Activated CD4-positive, alpha-beta T cell treated with anti-CD3 and anti-CD28 coated beads, Interleukin-2, amount 10 ng/mL, durations not matched to agents 24 days and 14 days (primary cell): ENCODE results near the gene SERINC5. TPM values are rescaled to one million over a fixed set of nuclear protein-coding genes. Genes with fewer than 3 reads are reported as not detected.
"Not testable (repeated sequence)": the region's sequence is repeated elsewhere in the genome, so short reads cannot be mapped to it uniquely, and the experiment has no call there.

Experiments
- DNase-seq: peaks from one replicate; pipeline ENCODE4 v3.0.0; 2022
- H3K27ac Mint-ChIP-seq: one replicate; pipeline ENCODE4 v1.8.0; 2022; ENCODE audit warnings: mild to moderate bottlenecking, mixed read lengths
- H3K27me3 Mint-ChIP-seq: one replicate; pipeline ENCODE4 v1.8.0; 2022; ENCODE audit warnings: mixed read lengths
- H3K36me3 Mint-ChIP-seq: one replicate; pipeline ENCODE4 v1.8.0; 2022; ENCODE audit warnings: low read depth, mild to moderate bottlenecking, mixed read lengths
- H3K4me1 Mint-ChIP-seq: one replicate; pipeline ENCODE4 v1.8.0; 2021; ENCODE audit warnings: mixed read lengths
- H3K4me3 Mint-ChIP-seq: one replicate; pipeline ENCODE4 v1.8.0; 2022; ENCODE audit warnings: mild to moderate bottlenecking, moderate library complexity, mixed read lengths
- H3K9me3 Mint-ChIP-seq: one replicate; pipeline ENCODE4 v1.8.0; 2021; ENCODE audit warnings: mixed read lengths
- intact Hi-C: fragments of 100-400 bp; cut with micrococcal nuclease; formaldehyde crosslinking; loops from one replicate; pipeline ENCODE4 v1.15.1; 2023
- total RNA-seq: library from RNA; stranded (reverse); gene quantifications from 2 replicates; pipeline ENCODE4 v1.2.3, GENCODE V29; 2022

Gene SERINC5
- total RNA-seq, 1 donor from 2014 or later = 21.3 TPM

DNA sequence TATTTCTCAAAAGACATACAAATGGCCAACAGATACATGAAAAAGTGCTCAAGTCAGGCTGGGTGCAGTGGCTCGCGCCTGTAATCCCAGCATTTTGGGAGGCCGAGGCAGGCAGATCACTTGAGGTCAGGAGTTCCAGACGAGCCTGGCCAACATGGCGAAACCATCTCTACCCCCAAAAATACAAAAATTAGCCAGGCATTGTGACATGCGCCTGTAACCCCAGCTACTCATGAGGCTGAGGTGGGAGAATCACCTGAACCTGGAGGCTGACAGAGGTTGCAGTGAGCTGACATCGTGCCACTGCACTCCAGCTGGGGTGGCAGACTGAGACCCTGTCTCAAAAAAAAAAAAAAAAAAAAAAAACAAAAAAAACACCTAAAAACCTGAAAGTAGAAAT, 119.0 kb downstream of the SERINC5 start:
- DNase-seq = peak; percentile 66
- H3K4me1 Mint-ChIP-seq = peaks cover 74% of the 10 kb centered on the region
- intact Hi-C loops = loop anchor here (1.0 to 10.0 kb wide), 2 partner anchors 10 to 268 kb away; partner anchors contain the start of gene ZFYVE16
- peaks cover 22% of the 10 kb centered on the region for H3K36me3 Mint-ChIP-seq
- H3K27ac Mint-ChIP-seq = peak overlapping the region; percentile 86
- H3K27me3 Mint-ChIP-seq, H3K9me3 Mint-ChIP-seq: not testable (repeated sequence)
- peak overlapping the region; percentile 71 for H3K4me3 Mint-ChIP-seq

- peaks cover 4% of the 10 kb centered on the region for H3K9me3 Mint-ChIP-seq
- peaks cover 33% of the 10 kb centered on the region for H3K36me3 Mint-ChIP-seq
- peaks cover 57% of the 10 kb centered on the region for H3K4me1 Mint-ChIP-seq
- no peaks in the 10 kb centered on the region for H3K27me3 Mint-ChIP-seq
- DNase-seq = no peak
- peak overlapping the region; percentile 71 for H3K4me3 Mint-ChIP-seq
- intact Hi-C loops = loop anchor here (10.0 kb wide), 1 partner anchor 270 kb away; the partner anchor contains the start of gene ZFYVE16
- H3K27ac Mint-ChIP-seq = peak overlapping the region; percentile 86
Observed at GRCh38 chr5:80134876-80135275, 121.0 kb downstream of the SERINC5 start.

DNA sequence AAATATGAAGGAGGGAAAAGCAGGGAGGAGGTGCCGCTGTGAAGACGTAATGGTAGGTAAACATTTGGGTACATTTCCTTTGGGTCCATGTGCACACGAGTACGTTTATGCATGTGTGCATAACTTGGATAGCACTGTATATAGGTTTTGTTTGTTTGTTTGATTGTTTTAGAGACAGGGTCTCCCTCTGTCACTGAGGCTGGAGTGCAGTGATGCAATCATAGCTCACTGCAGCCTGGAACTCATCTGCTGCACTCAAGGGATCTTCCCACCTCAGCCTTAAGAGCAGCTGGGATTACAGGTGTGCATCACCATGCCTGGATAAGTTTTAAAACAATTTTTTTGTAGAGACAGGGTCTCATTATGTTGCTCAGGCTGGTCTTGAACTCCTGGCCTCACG, 126.7 kb downstream of the SERINC5 start:
- Mint-ChIP-seq H3K27me3 (no peaks in the 10 kb centered on the region), H3K9me3 (peaks cover 4% of the 10 kb centered on the region), H3K4me1 (peaks cover 40% of the 10 kb centered on the region), H3K36me3 (peaks cover 32% of the 10 kb centered on the region), H3K4me3 (no peak overlapping the region), H3K27ac (no peak overlapping the region)
- intact Hi-C loops = loop anchor here (5.0 kb wide), 1 partner anchor 628 kb away; no protein-coding TSS in a partner anchor
- no peak for DNase-seq

DNA sequence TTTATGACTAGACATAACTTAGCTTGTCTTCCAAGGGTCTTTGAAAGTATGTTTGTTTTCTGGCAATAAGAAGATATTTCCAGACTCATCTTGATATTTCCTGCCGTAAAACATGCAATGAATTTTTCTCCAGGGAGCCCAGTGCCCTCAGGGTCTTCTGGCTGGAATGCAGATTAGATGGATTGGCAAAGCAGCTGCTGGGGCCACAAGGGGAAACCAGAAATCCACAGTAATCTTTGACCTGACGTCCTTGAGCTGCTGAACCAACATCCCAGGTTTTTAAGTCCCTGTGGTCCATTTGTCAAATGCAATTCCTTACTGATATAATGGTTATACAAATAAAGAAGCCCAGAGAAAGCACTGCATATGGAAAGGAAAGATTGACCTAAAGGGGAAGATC, 127.7 kb downstream of the SERINC5 start:
- H3K4me1 Mint-ChIP-seq = peaks cover 32% of the 10 kb centered on the region
- intact Hi-C loops = loop anchor here (5.0 kb wide), 1 partner anchor 629 kb away; no protein-coding TSS in a partner anchor
- H3K9me3 Mint-ChIP-seq = peaks cover 4% of the 10 kb centered on the region
- no peak for DNase-seq
- H3K27me3 Mint-ChIP-seq = no peaks in the 10 kb centered on the region
- no peak overlapping the region for H3K27ac Mint-ChIP-seq
- H3K36me3 Mint-ChIP-seq = peaks cover 29% of the 10 kb centered on the region
- H3K4me3 Mint-ChIP-seq = no peak overlapping the region

DNA sequence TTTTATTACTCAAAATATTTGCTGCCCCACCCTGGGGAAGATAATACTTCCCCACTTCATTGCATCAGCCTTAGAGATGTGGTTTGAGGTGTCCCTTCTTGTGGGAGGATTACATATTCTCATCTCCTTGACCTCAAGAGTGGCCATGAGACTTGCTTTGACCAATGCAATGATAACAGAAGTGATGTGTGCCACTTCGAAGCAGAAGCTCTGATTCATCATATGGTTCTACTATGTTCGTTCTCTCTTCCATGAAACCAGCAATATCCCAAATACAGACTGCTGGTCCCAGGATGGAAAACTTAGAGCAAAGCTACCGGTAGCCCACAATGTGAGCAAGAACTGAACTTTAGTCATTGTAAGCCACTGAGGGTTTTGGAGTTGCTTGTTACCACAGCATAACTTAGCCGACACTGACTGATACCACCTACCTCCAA, 128.7 kb downstream of the SERINC5 start:
- Mint-ChIP-seq H3K27ac (no peak overlapping the region), H3K36me3 (peaks cover 25% of the 10 kb centered on the region), H3K27me3 (no peaks in the 10 kb centered on the region), H3K9me3 (peaks cover 4% of the 10 kb centered on the region), H3K4me3 (no peak overlapping the region), H3K4me1 (peaks cover 32% of the 10 kb centered on the region)
- intact Hi-C loops = loop anchor here (2.0 to 5.0 kb wide), 4 partner anchors 58 to 630 kb away; no protein-coding TSS in a partner anchor
- no peak for DNase-seq

- H3K36me3 Mint-ChIP-seq = peaks cover 14% of the 10 kb centered on the region
- H3K9me3 Mint-ChIP-seq = peaks cover 4% of the 10 kb centered on the region
- intact Hi-C loops = loop anchor here (1.0 to 5.0 kb wide), 8 partner anchors 10 to 631 kb away; no protein-coding TSS in a partner anchor
- H3K27ac Mint-ChIP-seq = peak overlapping the region; percentile 70
- H3K4me1 Mint-ChIP-seq = peaks cover 28% of the 10 kb centered on the region
- DNase-seq = peak; percentile 78
- no peaks in the 10 kb centered on the region for H3K27me3 Mint-ChIP-seq
- peak overlapping the region; percentile 26 for H3K4me3 Mint-ChIP-seq
Observed at GRCh38 chr5:80125962-80126480, 129.8 kb downstream of the SERINC5 start.

- intact Hi-C loops = loop anchor here (5.0 kb wide), 1 partner anchor 632 kb away; no protein-coding TSS in a partner anchor
- H3K9me3 Mint-ChIP-seq = no peaks in the 10 kb centered on the region
- peaks cover 11% of the 10 kb centered on the region for H3K36me3 Mint-ChIP-seq
- DNase-seq = no peak
- H3K27me3 Mint-ChIP-seq = no peaks in the 10 kb centered on the region
- H3K4me1 Mint-ChIP-seq = peaks cover 28% of the 10 kb centered on the region
- H3K4me3 Mint-ChIP-seq = peak overlapping the region; percentile 26
- H3K27ac Mint-ChIP-seq = peak overlapping the region; percentile 70
Observed at GRCh38 chr5:80125022-80125961, 130.6 kb downstream of the SERINC5 start.

- intact Hi-C loops = no loop called here
- no peaks in the 10 kb centered on the region for H3K9me3 Mint-ChIP-seq
- no peak for DNase-seq
- H3K36me3 Mint-ChIP-seq = peaks cover 11% of the 10 kb centered on the region
- no peak overlapping the region for H3K27ac Mint-ChIP-seq
- no peak overlapping the region for H3K4me3 Mint-ChIP-seq
- H3K27me3 Mint-ChIP-seq = no peaks in the 10 kb centered on the region
- H3K4me1 Mint-ChIP-seq = peaks cover 28% of the 10 kb centered on the region
Observed at GRCh38 chr5:80124121-80124918, 131.5 kb downstream of the SERINC5 start.

GRCh38 chr5:80122579-80122978, 133.3 kb downstream of the SERINC5 start:
- Mint-ChIP-seq H3K9me3 (peaks cover 7% of the 10 kb centered on the region), H3K36me3 (peaks cover 15% of the 10 kb centered on the region), H3K4me1 (peaks cover 28% of the 10 kb centered on the region), H3K27ac (no peak overlapping the region), H3K27me3 (no peaks in the 10 kb centered on the region), H3K4me3 (no peak overlapping the region)
- intact Hi-C loops = no loop called here
- no peak for DNase-seq

DNA sequence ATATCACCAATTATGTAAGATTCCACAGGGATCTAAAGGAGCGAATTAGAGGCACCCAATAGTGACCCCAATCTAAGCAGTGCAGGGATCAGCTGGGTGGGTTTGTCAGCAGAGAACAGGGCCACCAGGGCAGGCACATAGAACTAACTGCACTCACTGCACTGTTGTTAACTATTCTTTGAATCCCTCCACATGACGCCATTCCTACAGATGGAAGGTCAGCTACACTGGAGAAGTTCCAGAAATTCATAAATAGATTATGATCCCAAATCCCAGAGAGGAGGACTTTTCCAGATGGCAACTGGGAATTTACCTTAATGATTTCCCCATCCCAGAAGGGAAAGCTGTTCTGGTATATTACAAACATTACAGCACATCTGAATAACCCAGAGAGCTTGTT, 136.5 kb downstream of the SERINC5 start:
- Mint-ChIP-seq H3K27me3 (no peaks in the 10 kb centered on the region), H3K4me1 (peaks cover 18% of the 10 kb centered on the region), H3K9me3 (peaks cover 17% of the 10 kb centered on the region), H3K4me3 (no peak overlapping the region), H3K27ac (no peak overlapping the region), H3K36me3 (peaks cover 24% of the 10 kb centered on the region)
- intact Hi-C loops = no loop called here
- no peak for DNase-seq

- Mint-ChIP-seq H3K36me3 (peaks cover 29% of the 10 kb centered on the region), H3K4me3 (no peak overlapping the region), H3K27ac (peak overlapping the region; percentile 60), H3K4me1 (peaks cover 13% of the 10 kb centered on the region), H3K27me3 (no peaks in the 10 kb centered on the region), H3K9me3 (peaks cover 22% of the 10 kb centered on the region)
- no peak for DNase-seq
- intact Hi-C loops = no loop called here
Observed at GRCh38 chr5:80117446-80117845, 138.4 kb downstream of the SERINC5 start.

DNA sequence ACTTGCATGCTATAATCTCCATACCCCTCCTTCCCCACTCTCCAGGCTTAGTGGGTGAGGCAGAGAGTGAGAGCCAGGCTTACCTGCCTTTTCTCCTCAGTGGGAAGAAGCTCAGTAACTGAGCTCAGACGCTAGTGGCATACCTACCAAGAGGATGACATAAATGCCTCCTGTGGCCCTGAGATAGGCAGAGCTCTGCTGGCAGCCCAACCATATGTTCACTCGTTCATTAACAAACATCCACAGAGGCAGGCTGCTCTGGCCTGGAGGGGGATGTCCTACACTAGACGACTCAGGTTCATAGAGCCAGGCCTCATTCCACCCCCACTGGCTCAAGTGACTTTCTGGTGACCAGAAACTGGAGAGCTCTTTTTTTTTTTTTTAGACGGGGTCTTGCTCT, 139.4 kb downstream of the SERINC5 start:
- H3K36me3 Mint-ChIP-seq = peaks cover 27% of the 10 kb centered on the region
- DNase-seq = no peak
- H3K27ac Mint-ChIP-seq = no peak overlapping the region
- peaks cover 22% of the 10 kb centered on the region for H3K9me3 Mint-ChIP-seq
- H3K27me3 Mint-ChIP-seq = no peaks in the 10 kb centered on the region
- H3K4me1 Mint-ChIP-seq = peaks cover 12% of the 10 kb centered on the region
- intact Hi-C loops = no loop called here
- H3K4me3 Mint-ChIP-seq = no peak overlapping the region

GRCh38 chr5:80116000-80116399, 139.8 kb downstream of the SERINC5 start:
- intact Hi-C loops = no loop called here
- peaks cover 12% of the 10 kb centered on the region for H3K4me1 Mint-ChIP-seq
- no peak overlapping the region for H3K4me3 Mint-ChIP-seq
- no peaks in the 10 kb centered on the region for H3K27me3 Mint-ChIP-seq
- no peak for DNase-seq
- H3K9me3 Mint-ChIP-seq = peaks cover 22% of the 10 kb centered on the region
- peaks cover 27% of the 10 kb centered on the region for H3K36me3 Mint-ChIP-seq
- no peak overlapping the region for H3K27ac Mint-ChIP-seq
